HG02763 (cell line): ENCODE results near the gene SERF1A.
"Not testable (repeated sequence)": the region's sequence is repeated elsewhere in the genome, so short reads cannot be mapped to it uniquely, and the experiment has no call there.

Experiments used
- ATAC-seq: cut with Tn5 transposase; IDR thresholded peaks from one replicate; pipeline ENCODE4 v1.9.1; 2021; ENCODE audit warnings: mild to moderate bottlenecking, moderate library complexity; ENCODE audit not compliant: unreplicated experiment

The SERF1A gene

GRCh38 chr5:70900533-70901271 is at the start of gene SERF1A:
SERF1A (plus strand) TSS chr5:70900669; CDS start chr5:70900870, 201 bp downstream.
- peak; percentile 91 for ATAC-seq

- not testable (repeated sequence) for ATAC-seq
Observed at GRCh38 chr5:70866778-70867177, 33.7 kb upstream of the SERF1A start.

- ATAC-seq = not testable (repeated sequence)
Observed at GRCh38 chr5:70870626-70871025, 29.8 kb upstream of the SERF1A start.

- not testable (repeated sequence) for ATAC-seq
Observed at GRCh38 chr5:70896076-70896475, 4.4 kb upstream of the SERF1A start.

GRCh38 chr5:70901272-70901571 is 753 bp downstream of the SERF1A start:
- ATAC-seq = peak; percentile 1

- not testable (repeated sequence) for ATAC-seq
Observed at GRCh38 chr5:70906624-70907023, 6.2 kb downstream of the SERF1A start.

GRCh38 chr5:70916829-70917228 is 16.4 kb downstream of the SERF1A start:
- not testable (repeated sequence) for ATAC-seq

GRCh38 chr5:70925211-70925562 is 24.7 kb downstream of the SERF1A start:
- peak; percentile 29 for ATAC-seq

GRCh38 chr5:70931709-70932368 is 31.4 kb downstream of the SERF1A start:
- ATAC-seq = not testable (repeated sequence)

GRCh38 chr5:70932560-70932959 is 32.1 kb downstream of the SERF1A start:
- not testable (repeated sequence) for ATAC-seq

GRCh38 chr5:70953068-70953467 is 52.6 kb downstream of the SERF1A start:
- ATAC-seq = not testable (repeated sequence)
